Activated effector memory CD4-positive, alpha-beta T cell treated with Interleukin-2 at 50 U/mL for 16 hours (primary cell): ENCODE results near the gene OR10T2.
"Not testable (repeated sequence)": the region's sequence is repeated elsewhere in the genome, so short reads cannot be mapped to it uniquely, and the experiment has no call there.

Experiments
- DNase-seq: peaks from one replicate; pipeline ENCODE4 v3.0.0-alpha.2; 2020

The OR10T2 gene

GRCh38 chr1:158354255-158354654, 45.0 kb downstream of the OR10T2 start:
- DNase-seq, result no peak

GRCh38 chr1:158353303-158354075, 45.8 kb downstream of the OR10T2 start, which contains the start of gene CD1E:
Gene CD1E, plus strand, starts transcription at chr1:158353894. Its CDS starts 95 bp downstream, at chr1:158353989.
- DNase-seq, result no peak

DNA sequence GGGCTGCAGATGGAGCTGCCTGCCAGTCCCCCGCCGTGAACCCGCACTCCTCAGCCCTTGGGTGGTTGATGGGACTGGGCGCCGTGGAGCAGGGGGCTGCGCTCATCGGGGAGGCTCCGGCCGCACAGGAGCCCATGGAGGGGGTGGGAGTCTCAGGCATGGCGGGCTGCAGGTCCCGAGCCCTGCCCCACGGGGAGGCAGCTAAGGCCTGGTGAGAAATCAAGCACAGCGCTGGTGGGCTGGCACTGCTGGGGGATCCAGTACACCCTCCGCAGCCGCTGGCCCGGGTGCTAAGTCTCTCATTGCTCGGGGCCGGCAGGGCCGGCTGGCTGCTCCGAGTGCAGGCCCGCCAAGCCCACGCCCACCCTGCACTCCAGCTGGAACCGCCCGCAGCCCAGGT, 50.3 kb downstream of the OR10T2 start:
- DNase-seq, result not testable (repeated sequence)
